ENCODE measurements around the gene CD320. TPM values are rescaled to one million over a fixed set of nuclear protein-coding genes. Genes with fewer than 3 reads are reported as not detected.
"Not testable (repeated sequence)": the region's sequence is repeated elsewhere in the genome, so short reads cannot be mapped to it uniquely, and the experiment has no call there.

The CD320 gene
- total RNA-seq, 1 donor from 2014 or later = 65.1 TPM

GRCh38 chr19:8333767-8334457, 25.8 kb upstream of the CD320 start:
- intact Hi-C loops (cut with micrococcal nuclease) = no loop called here

- intact Hi-C loops (cut with micrococcal nuclease) = no loop called here
These were observed 25.0 kb upstream of the CD320 start for GRCh38 chr19:8332976-8333766.

- intact Hi-C loops (cut with micrococcal nuclease) = no loop called here
These were observed 23.2 kb upstream of the CD320 start for GRCh38 chr19:8331263-8331845.

- intact Hi-C loops (cut with micrococcal nuclease) = no loop called here
These were observed 21.8 kb upstream of the CD320 start for GRCh38 chr19:8329996-8330395.

GRCh38 chr19:8325454-8325853, 17.3 kb upstream of the CD320 start:
- intact Hi-C loops (cut with micrococcal nuclease) = no loop called here

GRCh38 chr19:8324186-8325050, 16.3 kb upstream of the CD320 start:
- intact Hi-C loops (cut with micrococcal nuclease) = loop anchor here (5.0 kb wide), 1 partner anchor 57 kb away; no protein-coding TSS in a partner anchor

- intact Hi-C loops (cut with micrococcal nuclease) = loop anchor here (5.0 kb wide), 1 partner anchor 56 kb away; no protein-coding TSS in a partner anchor
These were observed 15.6 kb upstream of the CD320 start for GRCh38 chr19:8323781-8324185.

- intact Hi-C loops (cut with micrococcal nuclease) = loop anchor here (5.0 kb wide), 1 partner anchor 55 kb away; no protein-coding TSS in a partner anchor
These were observed 14.5 kb upstream of the CD320 start for GRCh38 chr19:8322638-8322997.

GRCh38 chr19:8321986-8322637, 14.0 kb upstream of the CD320 start:
- intact Hi-C loops (cut with micrococcal nuclease) = loop anchor here (1.0 to 5.0 kb wide), 4 partner anchors 14 to 379 kb away; partner anchors contain the start of genes CD320, RAB11B and TIMM44

- intact Hi-C loops (cut with micrococcal nuclease) = loop anchor here (1.0 to 5.0 kb wide), 4 partner anchors 13 to 379 kb away; partner anchors contain the start of genes CD320, RAB11B and TIMM44
These were observed 13.2 kb upstream of the CD320 start, which contains the start of the genes NDUFA7 and RPS28 for GRCh38 chr19:8321067-8321985. Gene NDUFA7, minus strand, starts transcription at chr19:8321375. Its CDS starts 17 bp downstream, at chr19:8321358. Gene RPS28, plus strand, starts transcription at chr19:8321496. Its CDS starts 35 bp downstream, at chr19:8321531.

GRCh38 chr19:8320564-8321066, 12.5 kb upstream of the CD320 start:
- intact Hi-C loops (cut with micrococcal nuclease) = loop anchor here (1.0 to 5.0 kb wide), 4 partner anchors 12 to 378 kb away; partner anchors contain the start of genes CD320, RAB11B and TIMM44

- intact Hi-C loops (cut with micrococcal nuclease) = loop anchor here (2.0 to 5.0 kb wide), 2 partner anchors 53 to 377 kb away; partner anchors contain the start of gene TIMM44
These were observed 11.8 kb upstream of the CD320 start for GRCh38 chr19:8319807-8320520.

GRCh38 chr19:8318835-8319234, 10.7 kb upstream of the CD320 start:
- intact Hi-C loops (cut with micrococcal nuclease) = not testable (repeated sequence)

- intact Hi-C loops (cut with micrococcal nuclease) = no loop called here
These were observed 8.4 kb upstream of the CD320 start for GRCh38 chr19:8316351-8317125.

GRCh38 chr19:8314981-8315640, 7.0 kb upstream of the CD320 start:
- intact Hi-C loops (cut with micrococcal nuclease) = not testable (repeated sequence)

GRCh38 chr19:8311461-8312260, 3.5 kb upstream of the CD320 start:
- intact Hi-C loops (cut with micrococcal nuclease) = no loop called here
